SK-N-SH treated with all-trans-retinoic acid at 6 μM for 48 hours (cell line): ENCODE measurements around the gene SOAT2.
"Not testable (repeated sequence)": the region's sequence is repeated elsewhere in the genome, so short reads cannot be mapped to it uniquely, and the experiment has no call there.

ENCODE experiments used
- ATAC-seq: fragments of 200-7000 bp; cut with Tn5 transposase; 3 replicates; pipeline ENCODE4 v1.9.1; 2020; ENCODE audit warnings: mild to moderate bottlenecking, moderate library complexity
- ARNTL ChIP-seq: fragments of 450-650 bp; formaldehyde crosslinking; IDR thresholded peaks from 2 replicates; pipeline ENCODE4 v1.5.0; 2020; ENCODE audit warnings: low read depth, mild to moderate bottlenecking, moderate library complexity, borderline replicate concordance
- BACH2 ChIP-seq: fragments of 250-450 bp; sonication (Bioruptor Pico); IDR thresholded peaks from 2 replicates; pipeline ENCODE4 v1.9.0; 2021; ENCODE audit warnings: mild to moderate bottlenecking, borderline replicate concordance
- ESRRG ChIP-seq: fragments of 250-450 bp; sonication (Bioruptor Pico); IDR thresholded peaks from 2 replicates; pipeline ENCODE4 v1.6.1; 2021; ENCODE audit warnings: mild to moderate bottlenecking
- GLIS3 ChIP-seq: fragments of 250-450 bp; sonication (Bioruptor Pico); IDR thresholded peaks from 2 replicates; pipeline ENCODE4 v1.5.0; 2020; ENCODE audit warnings: mild to moderate bottlenecking, moderate library complexity
- PATZ1 ChIP-seq: fragments of 250-450 bp; sonication (Bioruptor Pico); IDR thresholded peaks from 2 replicates; pipeline ENCODE4 v1.8.0; 2020; ENCODE audit warnings: mild to moderate bottlenecking, moderate library complexity, borderline replicate concordance
- POU6F1 ChIP-seq: fragments of 250-450 bp; sonication (Bioruptor Pico); IDR thresholded peaks from 2 replicates; pipeline ENCODE4 v1.8.0; 2021; ENCODE audit warnings: low read depth, mild to moderate bottlenecking, moderate library complexity, borderline replicate concordance
- RARB ChIP-seq: fragments of 250-450 bp; sonication (Bioruptor Pico); IDR thresholded peaks from 2 replicates; pipeline ENCODE4 v1.8.0; 2021; ENCODE audit warnings: mild to moderate bottlenecking, moderate library complexity
- SNAI2 ChIP-seq: fragments of 250-450 bp; sonication (Bioruptor Pico); IDR thresholded peaks from 2 replicates; pipeline ENCODE4 v1.5.0; 2020; ENCODE audit warnings: mild to moderate bottlenecking, moderate library complexity
- TCF4 ChIP-seq: fragments of 250-450 bp; sonication (Bioruptor Pico); IDR thresholded peaks from 2 replicates; pipeline ENCODE4 v1.8.0; 2021; ENCODE audit warnings: mild to moderate bottlenecking, moderate library complexity, borderline replicate concordance
- TOX ChIP-seq: fragments of 250-450 bp; sonication (Bioruptor Pico); IDR thresholded peaks from 2 replicates; pipeline ENCODE4 v1.8.0; 2021; ENCODE audit warnings: mild to moderate bottlenecking, moderate library complexity, borderline replicate concordance
- ZC3H10 ChIP-seq: fragments of 250-450 bp; sonication (Bioruptor Pico); IDR thresholded peaks from 2 replicates; pipeline ENCODE4 v1.5.1; 2021; ENCODE audit warnings: mild to moderate bottlenecking, moderate library complexity
- ZFP3 ChIP-seq: fragments of 250-450 bp; sonication (Bioruptor Pico); IDR thresholded peaks from 2 replicates; pipeline ENCODE4 v1.5.0; 2020; ENCODE audit warnings: mild to moderate bottlenecking, moderate library complexity
- ZNF565 ChIP-seq: fragments of 450-650 bp; formaldehyde crosslinking; conservative IDR thresholded peaks from 2 replicates; pipeline ENCODE4 v1.5.0; 2020; ENCODE audit warnings: low read depth, mild to moderate bottlenecking, moderate library complexity
- ZNF8 ChIP-seq: fragments of 450-650 bp; formaldehyde crosslinking; IDR thresholded peaks from 2 replicates; pipeline ENCODE4 v1.5.0; 2020; ENCODE audit warnings: mild to moderate bottlenecking, moderate library complexity
- TF ChIP-seq, protein P1 (sequence below): fragments of 250-450 bp; sonication (Bioruptor Pico); IDR thresholded peaks from 2 replicates; pipeline ENCODE4 v1.5.1; 2020; ENCODE audit warnings: low read depth, mild to moderate bottlenecking, moderate library complexity
- TF ChIP-seq, protein P2 (sequence below): fragments of 250-450 bp; sonication (Bioruptor Pico); IDR thresholded peaks from 2 replicates; pipeline ENCODE4 v1.5.1; 2021; ENCODE audit warnings: mild to moderate bottlenecking, moderate library complexity
- TF ChIP-seq, protein P3 (sequence below): fragments of 250-450 bp; sonication (Bioruptor Pico); IDR thresholded peaks from 2 replicates; pipeline ENCODE4 v1.5.0; 2020; ENCODE audit warnings: mild to moderate bottlenecking, moderate library complexity

The SOAT2 gene

GRCh38 chr12:53094394-53094787 lies 8.9 kb upstream of the SOAT2 start (continued):
- TF ChIP-seq, protein P1, sequence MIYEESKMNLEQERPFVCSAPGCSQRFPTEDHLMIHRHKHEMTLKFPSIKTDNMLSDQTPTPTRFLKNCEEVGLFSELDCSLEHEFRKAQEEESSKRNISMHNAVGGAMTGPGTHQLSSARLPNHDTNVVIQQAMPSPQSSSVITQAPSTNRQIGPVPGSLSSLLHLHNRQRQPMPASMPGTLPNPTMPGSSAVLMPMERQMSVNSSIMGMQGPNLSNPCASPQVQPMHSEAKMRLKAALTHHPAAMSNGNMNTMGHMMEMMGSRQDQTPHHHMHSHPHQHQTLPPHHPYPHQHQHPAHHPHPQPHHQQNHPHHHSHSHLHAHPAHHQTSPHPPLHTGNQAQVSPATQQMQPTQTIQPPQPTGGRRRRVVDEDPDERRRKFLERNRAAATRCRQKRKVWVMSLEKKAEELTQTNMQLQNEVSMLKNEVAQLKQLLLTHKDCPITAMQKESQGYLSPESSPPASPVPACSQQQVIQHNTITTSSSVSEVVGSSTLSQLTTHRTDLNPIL (CRISPR knock-in tag): no peak
- TF ChIP-seq, protein P2, sequence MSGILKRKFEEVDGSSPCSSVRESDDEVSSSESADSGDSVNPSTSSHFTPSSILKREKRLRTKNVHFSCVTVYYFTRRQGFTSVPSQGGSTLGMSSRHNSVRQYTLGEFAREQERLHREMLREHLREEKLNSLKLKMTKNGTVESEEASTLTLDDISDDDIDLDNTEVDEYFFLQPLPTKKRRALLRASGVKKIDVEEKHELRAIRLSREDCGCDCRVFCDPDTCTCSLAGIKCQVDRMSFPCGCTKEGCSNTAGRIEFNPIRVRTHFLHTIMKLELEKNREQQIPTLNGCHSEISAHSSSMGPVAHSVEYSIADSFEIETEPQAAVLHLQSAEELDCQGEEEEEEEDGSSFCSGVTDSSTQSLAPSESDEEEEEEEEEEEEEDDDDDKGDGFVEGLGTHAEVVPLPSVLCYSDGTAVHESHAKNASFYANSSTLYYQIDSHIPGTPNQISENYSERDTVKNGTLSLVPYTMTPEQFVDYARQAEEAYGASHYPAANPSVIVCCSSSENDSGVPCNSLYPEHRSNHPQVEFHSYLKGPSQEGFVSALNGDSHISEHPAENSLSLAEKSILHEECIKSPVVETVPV: no peak
- TF ChIP-seq RARB: no peak
- no peak for TF ChIP-seq TOX (CRISPR knock-in tag)
- TF ChIP-seq GLIS3: no peak

- not testable (repeated sequence) for ATAC-seq
These were observed 8.3 kb upstream of the SOAT2 start for GRCh38 chr12:53094796-53095595.

GRCh38 chr12:53095596-53095895 lies 7.7 kb upstream of the SOAT2 start:
- not testable (repeated sequence) for ATAC-seq

DNA sequence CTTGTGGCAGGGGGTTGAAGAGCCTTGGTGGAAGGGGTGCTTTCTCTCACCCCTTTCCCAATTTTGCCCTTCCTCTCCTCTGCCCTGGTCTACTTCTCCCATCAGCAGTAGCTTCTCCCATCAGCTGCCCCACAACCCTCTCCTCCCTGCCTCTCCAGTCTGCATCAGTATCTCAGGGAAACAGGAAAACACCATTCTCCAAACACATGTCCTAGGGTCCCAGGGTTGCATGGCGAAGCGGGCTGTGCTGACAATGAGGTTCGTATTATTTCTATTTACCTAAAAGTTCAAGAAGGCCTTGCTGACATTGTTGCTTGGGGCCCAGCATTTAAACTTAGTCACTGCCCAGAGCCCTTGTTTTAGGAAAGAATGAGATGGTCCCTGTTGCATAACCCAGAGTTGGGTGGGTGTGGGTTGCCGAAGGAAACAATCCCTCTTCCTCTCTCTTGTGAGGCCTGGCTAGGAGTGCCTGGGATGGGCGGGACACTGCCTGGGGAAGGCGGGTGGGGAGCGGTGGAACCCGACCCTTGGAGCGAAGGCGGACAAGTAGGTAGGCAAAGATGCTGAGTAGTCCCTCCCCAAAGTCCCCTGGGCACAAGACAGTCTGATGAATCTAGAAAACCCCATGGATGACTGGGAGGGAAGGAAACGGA lies 7.1 kb upstream of the SOAT2 start:
- TF ChIP-seq ZNF565 (CRISPR knock-in tag) (no peak), BACH2 (CRISPR knock-in tag) (no peak), ZNF8 (CRISPR knock-in tag) (no peak), ESRRG (CRISPR knock-in tag) (no peak), ARNTL (CRISPR knock-in tag) (no peak), ZFP3 (no peak), ZC3H10 (no peak)
- TF ChIP-seq, protein P3, sequence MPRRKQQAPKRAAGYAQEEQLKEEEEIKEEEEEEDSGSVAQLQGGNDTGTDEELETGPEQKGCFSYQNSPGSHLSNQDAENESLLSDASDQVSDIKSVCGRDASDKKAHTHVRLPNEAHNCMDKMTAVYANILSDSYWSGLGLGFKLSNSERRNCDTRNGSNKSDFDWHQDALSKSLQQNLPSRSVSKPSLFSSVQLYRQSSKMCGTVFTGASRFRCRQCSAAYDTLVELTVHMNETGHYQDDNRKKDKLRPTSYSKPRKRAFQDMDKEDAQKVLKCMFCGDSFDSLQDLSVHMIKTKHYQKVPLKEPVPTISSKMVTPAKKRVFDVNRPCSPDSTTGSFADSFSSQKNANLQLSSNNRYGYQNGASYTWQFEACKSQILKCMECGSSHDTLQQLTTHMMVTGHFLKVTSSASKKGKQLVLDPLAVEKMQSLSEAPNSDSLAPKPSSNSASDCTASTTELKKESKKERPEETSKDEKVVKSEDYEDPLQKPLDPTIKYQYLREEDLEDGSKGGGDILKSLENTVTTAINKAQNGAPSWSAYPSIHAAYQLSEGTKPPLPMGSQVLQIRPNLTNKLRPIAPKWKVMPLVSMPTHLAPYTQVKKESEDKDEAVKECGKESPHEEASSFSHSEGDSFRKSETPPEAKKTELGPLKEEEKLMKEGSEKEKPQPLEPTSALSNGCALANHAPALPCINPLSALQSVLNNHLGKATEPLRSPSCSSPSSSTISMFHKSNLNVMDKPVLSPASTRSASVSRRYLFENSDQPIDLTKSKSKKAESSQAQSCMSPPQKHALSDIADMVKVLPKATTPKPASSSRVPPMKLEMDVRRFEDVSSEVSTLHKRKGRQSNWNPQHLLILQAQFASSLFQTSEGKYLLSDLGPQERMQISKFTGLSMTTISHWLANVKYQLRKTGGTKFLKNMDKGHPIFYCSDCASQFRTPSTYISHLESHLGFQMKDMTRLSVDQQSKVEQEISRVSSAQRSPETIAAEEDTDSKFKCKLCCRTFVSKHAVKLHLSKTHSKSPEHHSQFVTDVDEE (CRISPR knock-in tag): no peak
- TF ChIP-seq, all 23 proteins: peak for 0
- no peak for ATAC-seq

DNA sequence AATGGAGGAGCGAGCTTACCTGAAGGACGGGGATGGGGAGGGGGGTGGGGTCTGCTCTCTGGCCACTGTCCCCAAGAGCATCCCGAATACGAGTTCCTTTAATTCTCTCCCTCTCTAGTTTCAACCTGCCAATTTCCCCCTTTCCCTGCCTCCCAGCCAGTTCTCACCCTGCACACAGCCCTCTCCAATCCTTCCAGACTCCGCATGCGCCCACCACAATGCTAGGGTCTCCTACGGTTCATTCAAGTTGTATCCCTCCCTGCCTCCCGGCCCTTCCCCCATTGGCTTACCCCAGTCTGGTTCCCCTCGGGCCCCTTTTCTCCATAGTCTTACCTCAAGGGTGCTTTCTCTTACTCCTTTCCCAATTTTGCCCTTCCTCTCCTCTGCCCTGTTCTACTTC lies 6.5 kb upstream of the SOAT2 start:
- no peak for ATAC-seq
- no peak for TF ChIP-seq POU6F1
- TF ChIP-seq TOX (CRISPR knock-in tag): no peak
- no peak for TF ChIP-seq RARB
- no peak for TF ChIP-seq ESRRG (CRISPR knock-in tag)
- no peak for TF ChIP-seq ARNTL (CRISPR knock-in tag)
- TF ChIP-seq GLIS3: no peak
- no peak for TF ChIP-seq ZC3H10
- no peak for TF ChIP-seq ZNF8 (CRISPR knock-in tag)
- TF ChIP-seq PATZ1 (CRISPR knock-in tag): no peak
- TF ChIP-seq, protein P1 (CRISPR knock-in tag): no peak
- TF ChIP-seq, protein P3 (CRISPR knock-in tag): no peak
- TF ChIP-seq TCF4: no peak
- no peak for TF ChIP-seq SNAI2 (CRISPR knock-in tag)
